ENCODE data around the gene GABRA4.

The GABRA4 gene

GRCh38 chr4:46993075-46994006 lies at the start of gene GABRA4:
Gene GABRA4, minus strand, starts transcription at chr4:46993581. Its CDS starts 157 bp downstream, at chr4:46993424.
- DNase-seq: peak; percentile 42

GRCh38 chr4:47040828-47041227 lies 47.4 kb upstream of the GABRA4 start:
- DNase-seq: no peak

DNA sequence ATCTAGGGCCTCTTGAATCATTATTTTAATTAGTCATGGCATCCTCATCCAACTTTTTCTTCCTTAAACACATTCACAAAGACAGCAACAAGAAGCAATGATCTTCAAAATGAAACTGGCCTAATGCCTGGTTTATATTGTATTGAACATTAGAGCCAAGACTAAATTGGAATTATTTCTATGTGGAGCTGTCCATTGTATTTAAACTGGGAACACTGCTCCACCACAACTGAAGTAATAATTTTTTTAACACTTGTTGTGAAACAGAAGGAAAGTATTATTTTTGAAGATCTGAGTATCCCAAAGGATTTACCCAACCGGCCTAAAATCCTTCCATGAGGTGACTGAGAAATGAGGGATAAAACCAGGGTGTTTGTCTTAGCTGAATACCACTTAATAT lies 44.9 kb upstream of the GABRA4 start:
- no peak for DNase-seq

- peak; percentile 73 for DNase-seq
Observed at GRCh38 chr4:47032405-47033106, 39.2 kb upstream of the GABRA4 start.

DNA sequence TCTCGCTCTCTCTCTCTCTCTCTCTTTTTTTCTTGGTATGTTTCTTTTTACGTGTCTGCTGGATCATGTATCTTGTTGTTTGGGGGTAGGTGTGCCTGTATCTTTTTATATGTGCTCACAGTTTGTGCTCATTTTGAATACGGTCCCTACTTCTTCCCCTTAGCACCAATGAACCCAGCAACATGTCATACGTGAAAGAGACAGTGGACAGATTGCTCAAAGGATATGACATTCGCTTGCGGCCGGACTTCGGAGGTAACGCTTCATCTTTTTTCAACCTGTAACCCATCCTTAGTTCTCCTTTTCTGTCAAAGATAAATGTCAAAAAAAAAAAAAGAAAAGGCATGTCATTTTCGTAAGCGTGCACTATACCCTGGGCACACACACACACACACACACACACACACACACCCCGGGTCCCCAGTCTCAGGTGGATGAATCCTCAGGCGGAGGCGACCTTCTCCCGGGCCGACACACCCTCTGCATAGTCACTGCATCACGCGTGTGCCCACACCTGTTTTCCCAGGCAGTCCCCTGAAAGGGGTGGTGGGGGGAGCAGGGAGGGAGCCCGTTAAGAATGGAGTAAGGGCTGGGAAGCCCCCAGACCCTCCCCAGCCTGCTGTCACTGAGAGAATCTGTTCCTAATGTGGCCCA lies 38.5 kb upstream of the GABRA4 start:
- no peak for DNase-seq

DNA sequence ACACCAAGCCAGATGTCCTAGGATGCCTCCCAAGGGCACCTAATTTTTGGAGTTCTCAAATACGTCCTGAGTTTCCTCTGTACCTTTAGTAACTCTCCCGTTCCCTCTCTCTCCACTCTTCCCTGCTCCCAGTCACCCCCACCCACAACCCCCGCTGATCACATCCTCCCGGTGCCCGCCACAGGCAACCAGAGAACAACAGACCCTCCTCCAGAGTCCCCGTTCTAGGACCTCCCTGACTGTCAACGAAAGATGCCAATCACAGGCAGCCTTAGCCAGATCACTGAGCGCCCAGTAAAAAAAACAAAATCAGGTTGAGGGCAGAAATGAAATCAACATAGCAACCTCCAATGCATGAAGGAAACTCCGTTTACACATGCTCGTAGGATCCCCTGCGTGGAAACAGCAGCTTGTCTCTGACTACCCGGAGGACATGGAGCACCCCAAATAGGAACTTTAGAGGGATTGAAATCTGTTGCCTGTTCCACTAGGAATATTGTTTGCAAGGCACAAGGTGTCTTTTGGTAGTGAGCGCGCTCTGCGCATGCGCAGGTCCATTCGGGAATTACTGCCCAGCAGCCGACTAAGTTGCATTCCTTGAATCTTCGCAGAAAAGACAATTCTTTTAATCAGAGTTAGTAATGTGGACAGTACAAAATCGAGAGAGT lies 37.8 kb upstream of the GABRA4 start, which contains the start of gene GABRB1:
Gene GABRB1 (plus strand): TSS at position 557 of the 668 bp plus-strand sequence.
- peak; percentile 67 for DNase-seq

GRCh38 chr4:47017494-47017893 lies 24.1 kb upstream of the GABRA4 start:
- DNase-seq: no peak

DNA sequence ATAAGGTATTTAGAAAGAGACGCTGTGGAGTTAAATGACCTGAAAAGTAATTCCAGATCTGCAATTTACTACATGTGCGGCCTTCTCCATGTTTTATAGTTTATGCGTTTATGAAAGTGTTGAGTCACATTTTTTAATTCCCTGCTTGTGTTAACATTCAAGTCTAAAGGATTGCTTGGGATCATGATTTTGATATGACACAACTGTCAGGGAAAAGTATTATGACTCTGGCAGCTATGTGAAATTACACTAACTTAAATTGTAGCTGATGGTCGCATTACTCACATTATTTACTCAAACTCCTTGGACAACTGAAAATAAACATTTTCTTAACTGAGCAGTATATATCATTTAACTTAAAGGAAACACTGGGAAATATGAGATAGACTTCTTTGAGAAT lies 23.7 kb upstream of the GABRA4 start:
- DNase-seq: no peak

GRCh38 chr4:47013373-47013772 lies 20.0 kb upstream of the GABRA4 start:
- no peak for DNase-seq

GRCh38 chr4:47012676-47013075 lies 19.3 kb upstream of the GABRA4 start:
- DNase-seq: no peak

GRCh38 chr4:47010912-47011446 lies 17.6 kb upstream of the GABRA4 start:
- no peak for DNase-seq

GRCh38 chr4:47010347-47010911 lies 17.0 kb upstream of the GABRA4 start:
- no peak for DNase-seq

DNA sequence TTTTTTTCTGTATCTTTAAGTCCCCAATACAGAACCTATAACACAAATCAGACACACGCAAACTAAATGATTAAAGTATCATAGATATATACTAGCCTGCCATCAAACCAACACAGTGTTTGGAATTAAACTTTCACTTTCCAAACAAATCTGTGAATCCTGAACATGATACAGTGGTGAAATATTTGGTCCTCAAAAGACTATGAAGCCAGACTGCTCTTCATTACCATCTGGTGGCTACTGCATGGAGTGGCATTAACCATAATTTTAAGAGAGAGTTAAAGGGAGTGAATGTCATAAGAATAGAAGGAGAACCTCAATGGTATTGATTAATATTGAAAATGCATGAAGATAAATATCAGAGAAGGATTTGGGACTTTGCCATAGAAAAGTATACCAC lies 9.2 kb upstream of the GABRA4 start:
- no peak for DNase-seq

DNA sequence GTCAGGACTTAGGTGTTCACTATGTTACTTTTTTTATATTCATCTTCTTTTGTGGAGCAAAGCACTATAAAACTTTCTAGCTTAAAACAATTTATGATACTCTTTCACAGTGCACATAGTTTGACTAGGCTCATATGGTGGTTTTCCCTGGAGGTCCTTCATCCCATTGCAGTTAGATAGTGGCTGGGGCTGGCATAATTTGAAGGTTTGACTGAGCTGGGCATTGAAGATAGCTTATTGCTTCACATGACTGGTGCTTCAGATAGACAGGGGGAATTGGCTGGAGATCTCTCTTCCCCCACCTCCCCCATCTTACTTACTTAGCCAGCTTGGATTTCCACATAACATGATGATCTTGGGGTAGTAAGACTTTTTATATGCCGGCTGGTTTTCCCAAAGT lies 7.0 kb upstream of the GABRA4 start:
- no peak for DNase-seq

DNA sequence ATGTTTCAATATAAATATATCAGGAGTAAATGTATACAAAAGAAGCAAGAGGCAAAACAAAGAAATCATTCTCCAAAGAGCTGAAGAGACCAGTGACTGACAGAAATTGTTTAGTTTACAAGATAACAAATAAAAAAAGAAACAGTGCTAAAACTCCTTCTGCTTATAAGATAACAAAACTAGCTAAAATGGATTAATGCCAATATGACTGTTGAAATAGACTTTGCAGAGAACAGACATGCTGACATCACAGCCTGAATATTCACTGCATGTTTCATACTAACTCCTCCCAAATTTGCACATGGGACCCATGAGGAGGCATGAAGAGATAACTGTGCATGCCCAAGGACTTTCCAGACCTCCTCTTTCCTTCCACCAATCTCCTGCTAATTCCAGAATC lies 6.2 kb upstream of the GABRA4 start:
- DNase-seq: no peak

GRCh38 chr4:46994007-46994405 lies 625 bp upstream of the GABRA4 start:
- DNase-seq: no peak

GRCh38 chr4:46992338-46992737 lies 1.0 kb downstream of the GABRA4 start:
- no peak for DNase-seq

DNA sequence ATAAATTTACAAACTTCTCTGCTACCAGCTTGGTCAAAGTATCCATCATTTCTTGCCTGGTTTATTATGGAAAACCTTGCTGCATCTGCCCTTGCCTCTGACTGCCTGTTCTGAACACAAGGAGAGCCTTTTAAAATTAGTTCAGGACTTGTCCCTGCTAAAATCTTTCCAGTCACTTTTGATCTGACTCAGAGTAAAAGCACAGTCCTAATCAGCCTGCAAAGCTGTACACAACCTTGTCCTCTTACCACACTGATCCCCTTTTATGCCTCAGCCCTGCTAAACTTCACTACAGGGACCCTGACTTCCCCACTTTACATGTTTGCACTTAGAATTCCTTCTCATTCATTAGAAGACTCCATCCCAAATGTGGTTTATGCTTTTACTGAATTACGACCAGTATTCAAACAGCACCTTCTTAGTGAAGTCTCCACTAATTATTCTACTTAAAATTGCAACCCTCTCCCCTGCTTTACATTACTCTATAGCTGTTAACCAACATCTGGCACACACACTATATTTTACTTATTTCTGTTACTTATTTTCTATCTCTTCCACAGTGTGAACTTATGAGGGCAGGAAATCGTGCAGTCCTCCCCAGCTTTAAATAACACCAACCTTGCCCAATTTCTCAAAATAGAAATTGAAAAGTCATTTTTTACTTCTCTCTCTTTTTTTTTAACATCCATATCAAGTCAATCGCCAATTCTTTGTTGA lies 6.3 kb downstream of the GABRA4 start:
- no peak for DNase-seq

- DNase-seq: no peak
Observed at GRCh38 chr4:46984781-46985180, 8.6 kb downstream of the GABRA4 start.

GRCh38 chr4:46980851-46981250 lies 12.5 kb downstream of the GABRA4 start:
- no peak for DNase-seq

- no peak for DNase-seq
Observed at GRCh38 chr4:46979726-46980125, 13.7 kb downstream of the GABRA4 start.

- DNase-seq: no peak
Observed at GRCh38 chr4:46979283-46979682, 14.1 kb downstream of the GABRA4 start.
